ENCODE results near the gene CABLES1.
A peak's percentile ranks its signal among the peaks of the same experiment; 100 is the strongest.

CABLES1 gene

GRCh38 chr18:23235860-23236259 lies 100.6 kb downstream of the CABLES1 start:
- DNase-seq (ENCODE audit: low spot score) = no peak
- POLR2A ChIA-PET (ENCODE audit: low non-redundant PET) = no interaction called here
- CTCF ChIA-PET = interaction anchor here (0.6 kb wide), 1 partner anchor 43 kb away, joined by 3 read pairs; no protein-coding TSS in a partner anchor
- peak overlapping the region; percentile 11; the same call in 1 of the 2 replicates for H3K27ac ChIP-seq
- TF ChIP-seq CTCF (conservative IDR thresholded peaks at IDR 0.05; ENCODE audit: low read depth) = no peak

- TF ChIP-seq CTCF (conservative IDR thresholded peaks at IDR 0.05; ENCODE audit: low read depth) = no peak
- ChIA-PET CTCF (no interaction called here), POLR2A (ENCODE audit: low non-redundant PET) (no interaction called here)
- DNase-seq (ENCODE audit: low spot score) = no peak
- H3K27ac ChIP-seq = peak overlapping the region; percentile 86
Measured at GRCh38 chr18:23236876-23237468, 101.7 kb downstream of the CABLES1 start.

- 0 out of 2 replicates have a peak, but pooled peaks have one; percentile 25 for TF ChIP-seq CTCF (conservative IDR thresholded peaks at IDR 0.05; ENCODE audit: low read depth)
- DNase-seq (ENCODE audit: low spot score) = peak; percentile 27
- POLR2A ChIA-PET (ENCODE audit: low non-redundant PET) = no interaction called here
- H3K27ac ChIP-seq = peak overlapping the region; percentile 86
- CTCF ChIA-PET = no interaction called here
Measured at GRCh38 chr18:23237524-23238151, 102.4 kb downstream of the CABLES1 start.

GRCh38 chr18:23238152-23238531 lies 102.9 kb downstream of the CABLES1 start:
- POLR2A ChIA-PET (ENCODE audit: low non-redundant PET) = no interaction called here
- CTCF ChIA-PET = no interaction called here
- TF ChIP-seq CTCF (conservative IDR thresholded peaks at IDR 0.05; ENCODE audit: low read depth) = no peak
- peak; percentile 20 for DNase-seq (ENCODE audit: low spot score)
- peak overlapping the region; percentile 86 for H3K27ac ChIP-seq

- H3K27ac ChIP-seq = peak overlapping the region; percentile 86
- ChIA-PET CTCF (no interaction called here), POLR2A (ENCODE audit: low non-redundant PET) (no interaction called here)
- DNase-seq (ENCODE audit: low spot score) = no peak
- no peak for TF ChIP-seq CTCF (conservative IDR thresholded peaks at IDR 0.05; ENCODE audit: low read depth)
Measured at GRCh38 chr18:23238651-23239349, 103.5 kb downstream of the CABLES1 start.

- H3K27ac ChIP-seq = no peak overlapping the region
- no peak for DNase-seq (ENCODE audit: low spot score)
- ChIA-PET CTCF (no interaction called here), POLR2A (ENCODE audit: low non-redundant PET) (no interaction called here)
- no peak for TF ChIP-seq CTCF (conservative IDR thresholded peaks at IDR 0.05; ENCODE audit: low read depth)
Measured at GRCh38 chr18:23239350-23239692, 104.0 kb downstream of the CABLES1 start.
